ENCODE measurements around the gene FRS3.

DNA sequence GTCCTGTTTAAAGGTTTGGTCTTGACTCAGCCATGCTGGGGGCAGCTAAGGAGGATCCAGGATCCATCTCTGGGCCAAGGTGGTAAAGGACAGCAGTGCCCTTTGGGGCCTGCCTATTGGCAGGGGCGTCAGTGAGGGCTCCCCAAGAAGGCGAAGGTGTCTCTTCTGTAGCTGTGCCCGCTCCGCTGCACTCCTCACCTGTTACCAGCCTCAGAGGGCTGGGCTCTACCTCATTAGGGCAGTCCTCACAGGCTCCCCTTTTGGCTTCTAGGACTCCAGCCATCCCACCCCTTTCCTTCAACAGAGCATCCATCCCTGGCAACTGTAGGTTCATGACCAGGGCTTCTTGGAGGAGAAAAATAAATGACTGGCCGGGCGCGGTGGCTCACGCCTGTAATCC, 10.3 kb downstream of the FRS3 start:
- TF ChIP-seq, protein P1, sequence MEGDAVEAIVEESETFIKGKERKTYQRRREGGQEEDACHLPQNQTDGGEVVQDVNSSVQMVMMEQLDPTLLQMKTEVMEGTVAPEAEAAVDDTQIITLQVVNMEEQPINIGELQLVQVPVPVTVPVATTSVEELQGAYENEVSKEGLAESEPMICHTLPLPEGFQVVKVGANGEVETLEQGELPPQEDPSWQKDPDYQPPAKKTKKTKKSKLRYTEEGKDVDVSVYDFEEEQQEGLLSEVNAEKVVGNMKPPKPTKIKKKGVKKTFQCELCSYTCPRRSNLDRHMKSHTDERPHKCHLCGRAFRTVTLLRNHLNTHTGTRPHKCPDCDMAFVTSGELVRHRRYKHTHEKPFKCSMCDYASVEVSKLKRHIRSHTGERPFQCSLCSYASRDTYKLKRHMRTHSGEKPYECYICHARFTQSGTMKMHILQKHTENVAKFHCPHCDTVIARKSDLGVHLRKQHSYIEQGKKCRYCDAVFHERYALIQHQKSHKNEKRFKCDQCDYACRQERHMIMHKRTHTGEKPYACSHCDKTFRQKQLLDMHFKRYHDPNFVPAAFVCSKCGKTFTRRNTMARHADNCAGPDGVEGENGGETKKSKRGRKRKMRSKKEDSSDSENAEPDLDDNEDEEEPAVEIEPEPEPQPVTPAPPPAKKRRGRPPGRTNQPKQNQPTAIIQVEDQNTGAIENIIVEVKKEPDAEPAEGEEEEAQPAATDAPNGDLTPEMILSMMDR (IDR thresholded peaks at IDR 0.05): no peak
- no peak for TF ChIP-seq POLR2A (IDR thresholded peaks at IDR 0.05)

Measured in heart left ventricle (tissue), 13 donors.